HEK293 (cell line): ENCODE data around the gene FAM83C.
A peak's percentile ranks its signal among the peaks of the same experiment; 100 is the strongest.
"Not testable (repeated sequence)": the region's sequence is repeated elsewhere in the genome, so short reads cannot be mapped to it uniquely, and the experiment has no call there.

Experiments used
- CTCF ChIA-PET: fragments of 350-600 bp; formaldehyde crosslinking; extraction: SDS; loops from one replicate; lab custom pipeline; 2021; ENCODE audit warnings: antibody characterized with exemption; lab: Yijun Ruan, JAX
- POLR2A ChIA-PET: fragments of 300-600 bp; formaldehyde crosslinking; extraction: SDS; loops from one replicate; lab custom pipeline; 2020; ENCODE audit warnings: antibody characterized with exemption, inconsistent platforms; lab: Yijun Ruan, JAX
- H3K27ac ChIP-seq: fragments of 200-500 bp; sonication (Bioruptor generic); 2 replicates; pipeline ENCODE4 v1.5.1; 2014; ENCODE audit warnings: low read depth, low read length, control low read depth, inconsistent platforms; ENCODE audit errors: extremely low read depth
- H3K36me3 ChIP-seq, 2 experiments: fragments of 200-500 bp in 1 of 2; sonication (Bioruptor generic) in 1 of 2; 1 replicate in 1 of 2; 2 replicates in 1 of 2; pipeline ENCODE4 v1.5.1; 2014 to 2017; ENCODE audit warnings: inconsistent platforms in 2 of 2, low read length in 2 of 2; ENCODE audit not compliant: control insufficient read depth in 2 of 2, insufficient read depth in 1 of 2
- H3K4me1 ChIP-seq: fragments of 200-500 bp; sonication (Bioruptor generic); 2 replicates; pipeline ENCODE4 v1.5.1; 2014; ENCODE audit warnings: mild to moderate bottlenecking, low read length, inconsistent platforms; ENCODE audit not compliant: control insufficient read depth, insufficient read depth
- H3K4me3 ChIP-seq: 2 replicates; pipeline ENCODE4 v1.5.1; 2011; ENCODE audit warnings: low read depth, mild to moderate bottlenecking, control low read depth, low read length, moderate library complexity
- H3K9me3 ChIP-seq: fragments of 200-500 bp; sonication (Bioruptor generic); 2 replicates; pipeline ENCODE4 v1.5.1; 2014; ENCODE audit warnings: low read depth, low read length, inconsistent platforms; ENCODE audit not compliant: control insufficient read depth, insufficient read depth
- PRDM1 ChIP-seq: fragments of 450-650 bp; formaldehyde crosslinking; IDR thresholded peaks from 2 replicates; pipeline ENCODE4; 2016; ENCODE audit warnings: missing biosample characterization, missing genetic modification characterization
- SP2 ChIP-seq: fragments of 450-650 bp; formaldehyde crosslinking; IDR thresholded peaks from 2 replicates; pipeline ENCODE4 v1.5.1; 2016; ENCODE audit warnings: missing biosample characterization, missing genetic modification characterization
- ZBTB49 ChIP-seq: fragments of 450-650 bp; formaldehyde crosslinking; IDR thresholded peaks from 2 replicates; pipeline ENCODE4 v1.5.1; 2016; ENCODE audit warnings: missing biosample characterization, missing genetic modification characterization, low read depth
- ZNF184 ChIP-seq: fragments of 450-650 bp; IDR thresholded peaks from 2 replicates; pipeline ENCODE4 v1.5.1; 2018; ENCODE audit warnings: missing biosample characterization, mild to moderate bottlenecking, missing genetic modification characterization
- ZNF350 ChIP-seq: fragments of 450-650 bp; formaldehyde crosslinking; IDR thresholded peaks from 2 replicates; pipeline ENCODE4 v1.5.0; 2017; ENCODE audit warnings: missing biosample characterization, mild to moderate bottlenecking, missing genetic modification characterization
- ZNF394 ChIP-seq: fragments of 450-650 bp; formaldehyde crosslinking; IDR thresholded peaks from 2 replicates; pipeline ENCODE4 v1.5.1; 2016; ENCODE audit warnings: missing biosample characterization, missing genetic modification characterization, mild to moderate bottlenecking, moderate library complexity, borderline replicate concordance
- ZNF404 ChIP-seq: fragments of 450-650 bp; formaldehyde crosslinking; IDR thresholded peaks from 2 replicates; pipeline ENCODE4 v1.5.1; 2017; ENCODE audit warnings: missing biosample characterization, missing genetic modification characterization
- ZNF596 ChIP-seq: fragments of 450-650 bp; IDR thresholded peaks from 2 replicates; pipeline ENCODE4 v1.5.0; 2018; ENCODE audit warnings: missing biosample characterization, mild to moderate bottlenecking, missing genetic modification characterization, moderate library complexity
- ZNF600 ChIP-seq: fragments of 450-650 bp; formaldehyde crosslinking; IDR thresholded peaks from 2 replicates; pipeline ENCODE4 v1.5.1; 2016; ENCODE audit warnings: missing biosample characterization, missing genetic modification characterization
- ZNF629 ChIP-seq: fragments of 450-650 bp; formaldehyde crosslinking; IDR thresholded peaks from 2 replicates; pipeline ENCODE4 v1.5.1; 2017; ENCODE audit warnings: missing biosample characterization, missing genetic modification characterization
- ZNF654 ChIP-seq: fragments of 450-650 bp; formaldehyde crosslinking; IDR thresholded peaks from 2 replicates; pipeline ENCODE4 v1.5.1; 2016; ENCODE audit warnings: low read depth, missing biosample characterization, missing genetic modification characterization
- ZNF830 ChIP-seq: fragments of 450-650 bp; IDR thresholded peaks from 2 replicates; pipeline ENCODE4 v1.5.0; 2018; ENCODE audit warnings: missing biosample characterization, missing genetic modification characterization, low read depth, mild to moderate bottlenecking, moderate library complexity
- ZSCAN16 ChIP-seq: fragments of 450-650 bp; formaldehyde crosslinking; IDR thresholded peaks from 2 replicates; pipeline ENCODE4 v1.5.1; 2016; ENCODE audit warnings: missing biosample characterization, missing genetic modification characterization
- ZSCAN23 ChIP-seq: fragments of 450-650 bp; formaldehyde crosslinking; IDR thresholded peaks from 2 replicates; pipeline ENCODE4 v1.5.1; 2016; ENCODE audit warnings: missing biosample characterization, missing genetic modification characterization
- TF ChIP-seq, protein P1 (sequence below): fragments of 450-650 bp; formaldehyde crosslinking; conservative IDR thresholded peaks from 2 replicates; pipeline ENCODE4 v1.5.1; 2016; ENCODE audit warnings: low read depth, missing biosample characterization, missing genetic modification characterization
- TF ChIP-seq, protein P2 (sequence below): fragments of 450-650 bp; formaldehyde crosslinking; IDR thresholded peaks from 2 replicates; pipeline ENCODE4 v1.5.1; 2016; ENCODE audit warnings: missing biosample characterization, missing genetic modification characterization
- TF ChIP-seq, protein P3 (sequence below): fragments of 450-650 bp; formaldehyde crosslinking; IDR thresholded peaks from 2 replicates; pipeline ENCODE4; 2016; ENCODE audit warnings: missing biosample characterization, missing genetic modification characterization
- TF ChIP-seq, protein P4 (sequence below): fragments of 450-650 bp; formaldehyde crosslinking; IDR thresholded peaks from 2 replicates; pipeline ENCODE4 v1.5.1; 2017; ENCODE audit warnings: missing biosample characterization, mild to moderate bottlenecking, missing genetic modification characterization, moderate library complexity

FAM83C gene

DNA sequence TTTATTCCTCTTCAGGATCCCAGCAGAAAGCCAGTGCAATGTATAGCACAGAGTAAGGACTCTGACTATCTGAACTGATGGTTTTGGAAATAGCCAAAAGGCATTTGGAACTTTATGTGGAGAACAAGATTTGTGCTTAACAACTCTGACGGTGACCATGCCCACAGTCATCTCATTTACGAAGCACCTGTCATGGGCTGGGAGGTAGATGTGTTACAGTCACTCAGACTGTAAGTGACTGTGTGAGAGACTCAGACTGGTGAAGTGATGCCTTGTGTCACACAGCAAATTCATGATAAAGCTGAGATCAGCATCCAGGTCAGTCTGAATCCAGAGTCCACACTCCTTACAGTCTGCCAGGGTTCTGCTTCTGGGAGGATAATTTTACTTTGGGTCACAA lies 23.9 kb upstream of the FAM83C start:
- TF ChIP-seq, protein P1, sequence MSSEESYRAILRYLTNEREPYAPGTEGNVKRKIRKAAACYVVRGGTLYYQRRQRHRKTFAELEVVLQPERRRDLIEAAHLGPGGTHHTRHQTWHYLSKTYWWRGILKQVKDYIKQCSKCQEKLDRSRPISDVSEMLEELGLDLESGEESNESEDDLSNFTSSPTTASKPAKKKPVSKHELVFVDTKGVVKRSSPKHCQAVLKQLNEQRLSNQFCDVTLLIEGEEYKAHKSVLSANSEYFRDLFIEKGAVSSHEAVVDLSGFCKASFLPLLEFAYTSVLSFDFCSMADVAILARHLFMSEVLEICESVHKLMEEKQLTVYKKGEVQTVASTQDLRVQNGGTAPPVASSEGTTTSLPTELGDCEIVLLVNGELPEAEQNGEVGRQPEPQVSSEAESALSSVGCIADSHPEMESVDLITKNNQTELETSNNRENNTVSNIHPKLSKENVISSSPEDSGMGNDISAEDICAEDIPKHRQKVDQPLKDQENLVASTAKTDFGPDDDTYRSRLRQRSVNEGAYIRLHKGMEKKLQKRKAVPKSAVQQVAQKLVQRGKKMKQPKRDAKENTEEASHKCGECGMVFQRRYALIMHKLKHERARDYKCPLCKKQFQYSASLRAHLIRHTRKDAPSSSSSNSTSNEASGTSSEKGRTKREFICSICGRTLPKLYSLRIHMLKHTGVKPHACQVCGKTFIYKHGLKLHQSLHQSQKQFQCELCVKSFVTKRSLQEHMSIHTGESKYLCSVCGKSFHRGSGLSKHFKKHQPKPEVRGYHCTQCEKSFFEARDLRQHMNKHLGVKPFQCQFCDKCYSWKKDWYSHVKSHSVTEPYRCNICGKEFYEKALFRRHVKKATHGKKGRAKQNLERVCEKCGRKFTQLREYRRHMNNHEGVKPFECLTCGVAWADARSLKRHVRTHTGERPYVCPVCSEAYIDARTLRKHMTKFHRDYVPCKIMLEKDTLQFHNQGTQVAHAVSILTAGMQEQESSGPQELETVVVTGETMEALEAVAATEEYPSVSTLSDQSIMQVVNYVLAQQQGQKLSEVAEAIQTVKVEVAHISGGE (tag by site-specific recombination) = no peak
- TF ChIP-seq ZNF404 (tag by site-specific recombination) = no peak
- TF ChIP-seq ZSCAN23 (tag by site-specific recombination) = no peak
- TF ChIP-seq, protein P2, sequence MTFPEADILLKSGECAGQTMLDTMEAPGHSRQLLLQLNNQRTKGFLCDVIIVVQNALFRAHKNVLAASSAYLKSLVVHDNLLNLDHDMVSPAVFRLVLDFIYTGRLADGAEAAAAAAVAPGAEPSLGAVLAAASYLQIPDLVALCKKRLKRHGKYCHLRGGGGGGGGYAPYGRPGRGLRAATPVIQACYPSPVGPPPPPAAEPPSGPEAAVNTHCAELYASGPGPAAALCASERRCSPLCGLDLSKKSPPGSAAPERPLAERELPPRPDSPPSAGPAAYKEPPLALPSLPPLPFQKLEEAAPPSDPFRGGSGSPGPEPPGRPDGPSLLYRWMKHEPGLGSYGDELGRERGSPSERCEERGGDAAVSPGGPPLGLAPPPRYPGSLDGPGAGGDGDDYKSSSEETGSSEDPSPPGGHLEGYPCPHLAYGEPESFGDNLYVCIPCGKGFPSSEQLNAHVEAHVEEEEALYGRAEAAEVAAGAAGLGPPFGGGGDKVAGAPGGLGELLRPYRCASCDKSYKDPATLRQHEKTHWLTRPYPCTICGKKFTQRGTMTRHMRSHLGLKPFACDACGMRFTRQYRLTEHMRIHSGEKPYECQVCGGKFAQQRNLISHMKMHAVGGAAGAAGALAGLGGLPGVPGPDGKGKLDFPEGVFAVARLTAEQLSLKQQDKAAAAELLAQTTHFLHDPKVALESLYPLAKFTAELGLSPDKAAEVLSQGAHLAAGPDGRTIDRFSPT = no peak
- no peak for TF ChIP-seq ZSCAN16 (tag by site-specific recombination)
- TF ChIP-seq ZNF629 (tag by site-specific recombination) = no peak
- TF ChIP-seq, all 188 proteins: peak for 0
- Histone ChIP-seq H3K36me3 (no peaks in the 10 kb centered on the region), H3K9me3 (no peaks in the 10 kb centered on the region), H3K4me3 (no peak overlapping the region), H3K4me1 (peaks cover 43% of the 10 kb centered on the region), H3K27ac (no peak overlapping the region)
- CTCF ChIA-PET = interaction anchor here (0.7 to 3.6 kb wide), 4 partner anchors 12 to 935 kb away, joined by 3 to 66 read pairs (median 3); no protein-coding TSS in a partner anchor
- POLR2A ChIA-PET = no interaction called here

- H3K4me3 ChIP-seq, H3K27ac ChIP-seq, H3K36me3 ChIP-seq, H3K9me3 ChIP-seq: not testable (repeated sequence)
- ChIA-PET CTCF (interaction anchor here (1.1 to 2.8 kb wide), 3 partner anchors 12 to 123 kb away, joined by 3 to 13 read pairs (median 8); no protein-coding TSS in a partner anchor), POLR2A (interaction anchor here (0.7 kb wide), 1 partner anchor 147 kb away, joined by 3 read pairs; no protein-coding TSS in a partner anchor)
- H3K4me1 ChIP-seq = peaks cover 39% of the 10 kb centered on the region
- 0 out of 2 replicates have a peak, but pooled peaks have one; percentile 30 for TF ChIP-seq ZNF600 (tag by site-specific recombination)
Measured at GRCh38 chr20:35315632-35316020, 23.4 kb upstream of the FAM83C start.

DNA sequence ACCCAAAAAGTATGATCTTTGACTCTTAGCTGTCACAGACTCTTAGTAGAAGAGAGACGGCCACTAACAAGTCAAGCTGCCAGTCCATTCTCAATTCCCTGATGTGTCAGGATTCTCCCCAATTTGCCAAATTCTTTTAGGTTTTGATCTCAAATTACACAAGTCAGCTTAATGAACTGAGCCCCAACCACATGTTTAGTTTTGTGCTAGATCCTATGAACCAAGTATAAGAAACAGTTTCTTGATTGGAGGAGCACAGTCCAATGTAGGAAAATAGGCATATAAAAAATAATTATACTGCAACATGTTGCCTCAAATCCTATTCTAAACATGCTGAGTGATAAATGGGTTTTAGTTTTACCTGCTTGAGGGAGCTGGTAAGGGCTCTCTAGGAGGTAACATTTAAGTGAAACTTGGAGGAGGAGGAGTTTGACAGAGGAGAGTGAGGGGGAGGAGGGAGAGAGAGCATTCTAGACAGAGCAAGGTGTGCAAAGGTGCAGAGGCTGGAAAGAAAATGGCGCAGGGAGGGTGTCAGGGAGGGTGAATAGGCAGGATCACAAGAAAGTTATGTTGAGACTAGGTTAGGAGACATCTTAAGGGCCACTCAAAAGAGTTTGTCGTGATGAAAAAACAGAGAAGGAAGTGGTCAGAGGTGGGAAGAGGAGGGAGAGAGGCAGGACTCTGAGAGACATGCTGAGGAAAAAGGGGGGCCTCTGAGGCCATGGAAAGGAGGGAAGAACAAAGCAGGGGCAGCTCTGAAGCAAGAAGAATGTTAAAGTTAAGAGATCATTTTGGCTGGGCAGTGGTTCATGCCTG lies 22.8 kb upstream of the FAM83C start:
- no peak overlapping the region for H3K27ac ChIP-seq
- ChIA-PET POLR2A (interaction anchor here (0.7 kb wide), 1 partner anchor 146 kb away, joined by 3 read pairs; no protein-coding TSS in a partner anchor), CTCF (interaction anchor here (0.6 to 2.8 kb wide), 4 partner anchors 12 to 468 kb away, joined by 3 to 13 read pairs (median 6); no protein-coding TSS in a partner anchor)
- TF ChIP-seq ZNF350 (tag by site-specific recombination) = no peak
- TF ChIP-seq ZNF394 (tag by site-specific recombination) = no peak
- TF ChIP-seq ZNF830 (tag by site-specific recombination) = no peak
- no peak for TF ChIP-seq SP2 (tag by site-specific recombination)
- peak; percentile 44; the same call in 1 of the 2 replicates for TF ChIP-seq PRDM1
- TF ChIP-seq, protein P3, sequence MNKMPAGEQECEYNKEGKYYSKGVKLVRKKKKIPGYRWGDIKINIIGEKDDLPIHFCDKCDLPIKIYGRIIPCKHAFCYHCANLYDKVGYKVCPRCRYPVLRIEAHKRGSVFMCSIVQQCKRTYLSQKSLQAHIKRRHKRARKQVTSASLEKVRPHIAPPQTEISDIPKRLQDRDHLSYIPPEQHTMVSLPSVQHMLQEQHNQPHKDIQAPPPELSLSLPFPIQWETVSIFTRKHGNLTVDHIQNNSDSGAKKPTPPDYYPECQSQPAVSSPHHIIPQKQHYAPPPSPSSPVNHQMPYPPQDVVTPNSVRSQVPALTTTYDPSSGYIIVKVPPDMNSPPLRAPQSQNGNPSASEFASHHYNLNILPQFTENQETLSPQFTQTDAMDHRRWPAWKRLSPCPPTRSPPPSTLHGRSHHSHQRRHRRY (tag by site-specific recombination) = no peak
- no peak for TF ChIP-seq ZBTB49
- no peak for TF ChIP-seq ZNF184 (tag by site-specific recombination)
- no peak for TF ChIP-seq ZNF596 (tag by site-specific recombination)
- TF ChIP-seq, protein P4, sequence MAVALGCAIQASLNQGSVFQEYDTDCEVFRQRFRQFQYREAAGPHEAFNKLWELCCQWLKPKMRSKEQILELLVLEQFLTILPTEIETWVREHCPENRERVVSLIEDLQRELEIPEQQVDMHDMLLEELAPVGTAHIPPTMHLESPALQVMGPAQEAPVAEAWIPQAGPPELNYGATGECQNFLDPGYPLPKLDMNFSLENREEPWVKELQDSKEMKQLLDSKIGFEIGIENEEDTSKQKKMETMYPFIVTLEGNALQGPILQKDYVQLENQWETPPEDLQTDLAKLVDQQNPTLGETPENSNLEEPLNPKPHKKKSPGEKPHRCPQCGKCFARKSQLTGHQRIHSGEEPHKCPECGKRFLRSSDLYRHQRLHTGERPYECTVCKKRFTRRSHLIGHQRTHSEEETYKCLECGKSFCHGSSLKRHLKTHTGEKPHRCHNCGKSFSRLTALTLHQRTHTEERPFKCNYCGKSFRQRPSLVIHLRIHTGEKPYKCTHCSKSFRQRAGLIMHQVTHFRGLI = peak; percentile 19; the same call in 1 of the 2 replicates
- TF ChIP-seq ZNF654 (tag by site-specific recombination) = no peak

More for the DNA sequence above, 22.8 kb upstream of the FAM83C start:
- H3K4me1 ChIP-seq = peaks cover 33% of the 10 kb centered on the region
- H3K9me3 ChIP-seq = no peaks in the 10 kb centered on the region
- H3K36me3 ChIP-seq = no peaks in the 10 kb centered on the region
- no peak overlapping the region for H3K4me3 ChIP-seq
